ENCODE results near the gene ANKS3. TPM values are rescaled to one million over a fixed set of nuclear protein-coding genes. Genes with fewer than 3 reads are reported as not detected.

Gene ANKS3
- total RNA-seq, 1 donor from 2014 or later, result 26.1 TPM

DNA sequence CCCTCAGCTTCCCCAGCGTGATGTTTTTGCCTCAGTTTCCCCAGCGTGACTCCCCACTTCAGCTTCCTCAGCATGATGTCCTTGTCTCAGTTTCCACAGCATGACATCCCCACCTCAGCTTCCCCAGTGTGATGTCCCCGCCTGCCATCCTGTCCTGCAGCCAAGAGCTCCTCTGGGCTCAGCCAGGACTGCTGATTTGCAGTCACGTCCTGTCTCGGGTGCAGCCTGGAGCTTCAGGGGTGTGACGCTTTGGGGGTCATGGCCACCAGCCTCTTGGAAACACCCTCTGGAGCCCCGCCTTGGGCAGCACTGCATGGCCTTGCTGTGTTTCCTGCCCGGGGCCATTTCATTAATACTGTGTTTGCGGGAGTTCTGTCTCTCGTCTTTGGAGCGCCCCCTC is 57.2 kb downstream of the ANKS3 start:
- FAIRE-seq, result no peak

GRCh38 chr16:4675864-4676786 is 57.9 kb downstream of the ANKS3 start:
- DNase-seq (ENCODE audit: low spot score in 2 of 2) (no peak), FAIRE-seq (no peak)

More for the DNA sequence above, 57.2 kb downstream of the ANKS3 start:
- no peak for DNase-seq (ENCODE audit: low spot score in 2 of 2)

GRCh38 chr16:4674926-4675530 is 59.0 kb downstream of the ANKS3 start:
- DNase-seq (ENCODE audit: low spot score in 2 of 2), result no peak
- FAIRE-seq, result no peak

- DNase-seq (ENCODE audit: low spot score in 2 of 2) (peak in 1 of 2 donors; percentile 66), FAIRE-seq (no peak)
Observed at GRCh38 chr16:4673387-4674046, 60.6 kb downstream of the ANKS3 start.

- no peak for FAIRE-seq
Observed at GRCh38 chr16:4668313-4668960, 65.6 kb downstream of the ANKS3 start.

GRCh38 chr16:4667203-4667963 is 66.7 kb downstream of the ANKS3 start:
- FAIRE-seq (no peak), DNase-seq (ENCODE audit: low spot score in 2 of 2) (no peak)

More at GRCh38 chr16:4668313-4668960, 65.6 kb downstream of the ANKS3 start:
- DNase-seq (ENCODE audit: low spot score in 2 of 2), result no peak

- FAIRE-seq (no peak), DNase-seq (ENCODE audit: low spot score in 2 of 2) (no peak)
Observed at GRCh38 chr16:4666537-4667202, 67.4 kb downstream of the ANKS3 start.

DNA sequence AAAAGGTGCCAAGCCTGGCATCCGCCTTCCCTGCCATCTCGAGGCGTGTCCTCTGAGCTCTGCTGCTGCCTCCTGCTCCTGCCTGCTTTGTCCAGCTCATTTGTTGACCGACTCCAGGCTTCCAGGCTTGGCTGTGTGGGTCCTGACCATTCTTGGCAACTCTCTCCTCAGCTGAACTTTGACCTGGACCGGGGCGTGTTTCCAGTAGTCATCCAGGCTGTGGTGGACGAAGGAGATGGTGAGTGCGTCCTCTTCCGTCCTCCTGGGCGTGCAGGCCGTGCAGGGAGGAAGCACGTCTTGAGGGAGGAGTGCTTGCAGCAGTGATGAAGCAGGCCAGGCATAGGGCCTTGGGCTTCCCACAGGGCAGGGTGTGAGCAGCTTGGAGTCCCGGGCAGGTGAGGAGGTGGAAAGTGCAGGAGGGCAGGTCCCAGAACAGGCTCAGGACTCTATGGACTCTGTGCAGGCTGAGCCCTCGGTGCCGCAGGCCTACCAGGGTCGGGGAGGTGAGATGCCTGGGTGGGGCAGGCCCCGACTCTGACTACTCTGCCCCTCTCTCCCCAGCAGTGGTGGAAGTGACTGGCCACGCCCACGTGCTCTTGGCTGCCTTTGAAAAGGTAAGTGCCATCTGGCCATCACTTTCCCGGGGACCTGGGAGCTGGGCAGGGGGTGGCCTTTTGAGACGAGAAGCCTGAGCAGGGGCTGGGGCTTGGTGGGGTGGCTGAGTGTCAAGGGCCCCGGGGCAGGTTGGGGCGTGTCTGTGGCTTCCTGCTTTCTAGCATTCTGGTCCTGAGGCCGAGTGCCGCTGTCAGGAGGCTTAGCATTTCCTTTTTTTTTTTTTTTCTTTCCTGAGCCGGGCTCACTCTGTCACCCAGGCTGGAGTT is 69.3 kb downstream of the ANKS3 start:
- FAIRE-seq, result no peak
- no peak for DNase-seq (ENCODE audit: low spot score in 2 of 2)

DNA sequence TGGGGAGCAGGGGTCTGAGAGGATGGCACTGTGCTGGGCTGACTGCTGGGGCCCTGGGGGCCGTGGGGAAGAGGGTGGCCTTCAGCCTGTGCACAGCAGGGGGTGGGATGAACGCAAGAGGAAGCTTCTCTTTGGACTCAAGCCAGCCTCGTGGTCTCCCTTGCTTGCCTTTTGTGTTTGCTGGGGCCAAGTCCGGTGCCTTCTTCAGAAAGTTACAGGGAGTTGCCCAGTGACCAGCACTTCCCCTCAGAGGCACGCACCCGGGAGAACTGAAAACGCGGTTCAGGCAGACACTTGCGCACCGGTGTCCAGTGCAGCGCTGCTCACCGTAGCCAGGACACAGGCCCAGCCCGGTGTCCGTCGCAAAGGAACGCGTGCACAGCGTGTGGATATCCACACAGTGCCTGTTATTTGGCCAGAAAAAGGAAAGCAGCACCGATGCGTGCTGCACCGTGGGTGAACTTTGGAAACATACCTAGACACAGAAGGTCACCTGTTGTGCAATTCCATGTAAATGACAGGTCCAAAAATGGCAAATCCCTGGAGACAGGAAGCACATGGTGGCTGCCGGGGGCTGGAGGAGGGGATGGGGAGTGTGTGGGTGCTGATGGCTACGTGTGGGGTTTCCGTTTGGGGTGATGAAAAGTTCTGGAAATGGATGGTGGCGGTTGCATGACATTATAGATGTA is 70.2 kb downstream of the ANKS3 start:
- FAIRE-seq (no peak), DNase-seq (ENCODE audit: low spot score in 2 of 2) (no peak)

- no peak for FAIRE-seq
- no peak for DNase-seq (ENCODE audit: low spot score in 2 of 2)
Observed at GRCh38 chr16:4663465-4663776, 70.7 kb downstream of the ANKS3 start.

DNA sequence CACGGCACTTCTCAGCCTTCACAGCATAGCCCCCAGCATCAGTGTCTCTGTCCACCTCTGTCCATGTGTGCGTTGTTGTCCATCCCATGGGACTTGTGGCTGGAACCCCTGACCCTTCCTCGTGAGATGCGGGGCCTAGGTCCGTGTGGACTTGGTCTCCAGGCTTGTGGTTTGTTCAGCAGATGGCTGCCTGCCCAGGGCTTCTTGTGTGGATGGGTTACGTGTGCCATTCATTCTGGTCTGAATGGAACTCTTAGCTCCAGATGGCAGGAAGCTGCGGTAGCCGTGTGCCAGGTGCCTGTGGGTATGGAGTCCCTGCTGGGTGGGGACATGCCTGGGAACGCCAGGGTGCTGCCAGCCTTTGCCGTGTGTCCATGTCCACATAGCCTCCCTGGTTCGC is 72.4 kb downstream of the ANKS3 start:
- FAIRE-seq, result no peak
- DNase-seq (ENCODE audit: low spot score in 2 of 2), result no peak

GRCh38 chr16:4660454-4661007 is 73.5 kb downstream of the ANKS3 start:
- no peak for FAIRE-seq
- peak in 1 of 2 donors; percentile 77 for DNase-seq (ENCODE audit: low spot score in 2 of 2)

- DNase-seq (ENCODE audit: low spot score in 2 of 2) (no peak), FAIRE-seq (no peak)
Observed at GRCh38 chr16:4659363-4660353, 74.4 kb downstream of the ANKS3 start.

DNA sequence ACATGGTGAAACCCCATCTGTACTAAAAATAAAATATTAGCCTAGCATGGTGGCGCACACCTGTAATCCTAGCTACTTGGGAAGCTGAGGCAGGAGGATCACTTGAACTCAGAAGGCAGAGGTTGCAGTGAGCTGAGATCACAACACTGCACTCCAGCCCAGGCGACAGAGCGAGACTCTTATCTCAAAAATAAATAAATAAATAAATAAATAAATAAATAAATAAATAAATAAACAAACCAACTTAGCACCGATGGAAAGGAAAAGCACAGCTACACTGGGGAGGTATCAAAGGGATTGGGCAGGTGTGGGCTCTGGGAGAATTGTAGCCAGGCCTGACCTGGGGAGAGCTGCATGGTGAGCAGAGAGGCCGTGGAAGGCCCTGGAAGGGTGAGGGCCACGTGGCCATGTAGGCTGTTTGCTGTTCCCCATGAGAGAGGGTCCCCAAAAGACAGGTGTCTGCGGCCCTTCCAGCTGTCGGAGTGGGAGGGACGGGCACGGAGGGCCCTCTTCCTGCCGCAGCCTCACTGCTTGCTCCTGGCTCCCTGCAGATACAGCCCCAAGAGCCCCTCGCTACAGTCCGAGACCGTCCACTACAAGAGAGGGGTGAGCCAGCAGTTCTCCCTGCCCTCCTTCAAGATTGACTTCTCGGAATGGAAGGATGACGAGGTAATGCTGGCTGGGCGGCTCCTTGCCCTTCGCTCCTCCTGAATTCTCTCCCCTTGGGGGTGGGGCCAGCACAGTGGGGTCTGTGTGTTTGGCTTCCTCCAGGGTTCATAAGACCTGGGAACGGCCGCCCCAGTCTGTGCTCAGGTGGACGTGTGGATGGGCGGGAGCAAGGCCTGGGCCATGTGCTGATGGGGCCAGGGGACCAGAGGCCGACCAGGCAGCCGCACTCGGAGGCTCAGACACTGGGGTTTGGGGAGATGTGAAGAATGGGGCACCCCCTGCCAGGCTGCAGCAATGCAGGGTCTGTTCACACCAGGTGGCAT is 77.1 kb downstream of the ANKS3 start:
- FAIRE-seq (no peak), DNase-seq (ENCODE audit: low spot score in 2 of 2) (no peak)

DNA sequence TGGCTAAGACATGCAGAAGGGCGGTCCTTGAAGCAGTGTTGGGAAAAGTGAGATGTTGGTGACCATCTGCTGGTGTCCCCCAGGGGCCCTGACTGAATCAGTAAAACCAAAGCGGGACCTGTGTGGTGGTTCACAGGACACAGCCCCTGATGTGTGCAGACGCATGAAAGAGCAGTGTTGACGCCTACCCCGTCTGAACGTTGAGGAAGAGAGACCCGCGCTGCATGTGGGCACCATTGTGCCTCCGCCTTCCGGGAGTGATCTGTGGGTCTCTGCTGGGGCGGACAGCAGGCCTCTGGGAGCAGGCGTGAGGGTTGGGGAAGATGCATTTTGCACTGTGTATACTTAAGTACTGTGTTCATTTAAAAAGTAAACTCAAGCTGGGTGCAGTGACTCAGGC is 77.8 kb downstream of the ANKS3 start:
- no peak for FAIRE-seq
- no peak for DNase-seq (ENCODE audit: low spot score in 2 of 2)
